ENCODE results near the gene KIF21B.

The KIF21B gene, protein sequence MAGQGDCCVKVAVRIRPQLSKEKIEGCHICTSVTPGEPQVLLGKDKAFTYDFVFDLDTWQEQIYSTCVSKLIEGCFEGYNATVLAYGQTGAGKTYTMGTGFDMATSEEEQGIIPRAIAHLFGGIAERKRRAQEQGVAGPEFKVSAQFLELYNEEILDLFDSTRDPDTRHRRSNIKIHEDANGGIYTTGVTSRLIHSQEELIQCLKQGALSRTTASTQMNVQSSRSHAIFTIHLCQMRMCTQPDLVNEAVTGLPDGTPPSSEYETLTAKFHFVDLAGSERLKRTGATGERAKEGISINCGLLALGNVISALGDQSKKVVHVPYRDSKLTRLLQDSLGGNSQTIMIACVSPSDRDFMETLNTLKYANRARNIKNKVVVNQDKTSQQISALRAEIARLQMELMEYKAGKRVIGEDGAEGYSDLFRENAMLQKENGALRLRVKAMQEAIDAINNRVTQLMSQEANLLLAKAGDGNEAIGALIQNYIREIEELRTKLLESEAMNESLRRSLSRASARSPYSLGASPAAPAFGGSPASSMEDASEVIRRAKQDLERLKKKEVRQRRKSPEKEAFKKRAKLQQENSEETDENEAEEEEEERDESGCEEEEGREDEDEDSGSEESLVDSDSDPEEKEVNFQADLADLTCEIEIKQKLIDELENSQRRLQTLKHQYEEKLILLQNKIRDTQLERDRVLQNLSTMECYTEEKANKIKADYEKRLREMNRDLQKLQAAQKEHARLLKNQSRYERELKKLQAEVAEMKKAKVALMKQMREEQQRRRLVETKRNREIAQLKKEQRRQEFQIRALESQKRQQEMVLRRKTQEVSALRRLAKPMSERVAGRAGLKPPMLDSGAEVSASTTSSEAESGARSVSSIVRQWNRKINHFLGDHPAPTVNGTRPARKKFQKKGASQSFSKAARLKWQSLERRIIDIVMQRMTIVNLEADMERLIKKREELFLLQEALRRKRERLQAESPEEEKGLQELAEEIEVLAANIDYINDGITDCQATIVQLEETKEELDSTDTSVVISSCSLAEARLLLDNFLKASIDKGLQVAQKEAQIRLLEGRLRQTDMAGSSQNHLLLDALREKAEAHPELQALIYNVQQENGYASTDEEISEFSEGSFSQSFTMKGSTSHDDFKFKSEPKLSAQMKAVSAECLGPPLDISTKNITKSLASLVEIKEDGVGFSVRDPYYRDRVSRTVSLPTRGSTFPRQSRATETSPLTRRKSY (N-terminal part only)

DNA sequence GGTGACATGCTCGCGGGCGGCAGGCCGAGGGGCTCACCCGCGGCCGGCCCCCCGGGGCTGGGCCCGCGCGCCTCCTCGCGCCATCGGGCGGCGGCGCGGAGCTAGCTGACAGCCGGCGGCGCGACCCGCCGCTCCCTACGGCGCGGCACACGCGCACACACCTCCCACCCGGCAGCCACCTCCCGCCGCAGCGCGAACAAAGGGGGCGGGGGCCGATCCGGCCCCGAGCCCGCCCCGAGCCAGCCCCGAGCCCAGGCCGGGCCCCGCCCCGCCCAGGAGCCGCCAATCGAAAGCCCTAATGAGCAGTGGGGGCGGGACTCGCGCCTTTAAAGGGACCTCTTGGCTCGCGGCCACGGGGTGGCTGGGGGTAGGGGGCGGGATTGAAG is at the start of gene KIF21B:
TSS of gene KIF21B (minus strand) at position 198 of the 386 bp plus-strand sequence. CDS start 331 bp downstream, outside the sequence.
- peak; percentile 80 for DNase-seq (ENCODE audit: insufficient read length, low spot score)
- no peak for FAIRE-seq

DNA sequence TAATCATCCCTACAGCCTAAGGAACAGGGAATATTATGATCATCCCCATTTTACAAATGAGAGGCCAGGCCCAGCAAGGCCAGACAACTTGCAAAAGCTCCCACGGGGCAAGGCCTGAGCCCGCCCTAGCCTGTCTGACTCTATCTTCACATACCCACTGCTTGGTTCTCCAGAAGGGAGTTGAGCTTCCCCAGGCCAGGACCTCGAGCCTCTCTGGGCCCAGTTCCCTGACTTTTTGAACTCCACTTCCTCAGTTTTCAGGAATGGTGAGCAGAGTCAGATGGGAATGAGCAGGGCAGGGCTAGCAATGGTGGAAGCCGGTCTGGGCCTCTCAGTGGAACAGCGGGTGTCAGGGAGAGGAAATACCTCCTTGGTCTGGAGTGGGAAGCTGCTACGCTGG is 49.4 kb upstream of the KIF21B start:
- FAIRE-seq = no peak
- DNase-seq (ENCODE audit: insufficient read length, low spot score) = no peak

DNA sequence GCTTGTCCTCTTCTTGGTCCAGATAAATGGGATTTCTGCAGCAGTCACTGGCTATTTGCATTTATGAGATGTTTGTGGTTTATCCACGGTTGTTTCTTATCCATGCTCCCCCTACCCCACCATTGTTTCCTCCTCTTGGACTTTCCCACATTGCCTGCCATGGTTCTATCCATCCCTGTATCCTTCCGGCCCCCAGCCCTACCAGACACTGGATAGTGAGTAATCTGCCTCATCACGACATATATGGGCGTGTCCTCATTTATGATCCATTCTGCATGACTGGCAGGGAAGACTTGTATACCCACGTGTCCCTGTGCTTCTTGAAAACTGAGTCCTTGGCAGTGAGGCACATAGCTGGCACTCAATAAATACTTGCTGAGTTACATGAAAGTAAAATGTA is 48.6 kb upstream of the KIF21B start:
- FAIRE-seq (peak; percentile 42), DNase-seq (ENCODE audit: insufficient read length, low spot score) (no peak)

DNA sequence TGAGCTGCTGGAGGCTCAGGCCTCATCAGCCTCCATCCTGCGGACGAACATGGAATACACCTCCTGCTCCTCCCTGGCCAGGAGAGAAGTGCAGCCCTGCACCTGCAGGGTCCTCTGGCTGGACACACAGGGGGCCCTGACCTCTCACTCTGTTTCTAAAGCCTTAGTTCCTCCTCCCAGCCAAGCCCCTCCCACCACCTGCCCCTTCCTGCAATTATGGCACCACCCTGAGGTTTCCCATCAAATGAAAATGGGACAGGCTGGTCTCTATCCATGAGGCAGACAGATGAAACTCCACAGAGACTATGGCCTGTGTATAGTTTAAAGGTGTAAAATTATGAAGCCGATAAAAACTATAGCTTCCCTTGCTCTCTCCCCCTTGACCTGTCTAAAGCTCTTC is 46.1 kb upstream of the KIF21B start:
- FAIRE-seq (no peak), DNase-seq (ENCODE audit: insufficient read length, low spot score) (no peak)

DNA sequence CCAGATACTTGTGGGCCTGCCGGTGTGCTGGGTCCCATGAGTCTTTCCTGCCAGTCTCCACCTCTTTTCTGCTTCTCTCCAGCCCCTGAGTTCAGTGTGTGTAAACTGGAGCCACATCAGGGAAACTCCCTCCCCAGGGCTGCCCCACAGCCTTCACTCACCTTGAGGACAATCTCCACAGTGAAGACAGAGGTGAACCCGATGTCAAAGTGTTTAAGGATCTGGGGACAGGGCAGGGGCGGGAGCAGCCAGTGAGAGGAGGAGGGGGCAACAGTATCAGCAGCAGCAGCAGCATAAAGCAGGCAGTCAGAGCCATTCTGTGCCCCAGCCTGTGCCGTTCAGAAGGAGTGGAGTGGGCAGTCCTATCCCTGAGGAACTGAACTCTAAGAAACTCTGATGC is 45.5 kb upstream of the KIF21B start:
- FAIRE-seq (no peak), DNase-seq (ENCODE audit: insufficient read length, low spot score) (no peak)

DNA sequence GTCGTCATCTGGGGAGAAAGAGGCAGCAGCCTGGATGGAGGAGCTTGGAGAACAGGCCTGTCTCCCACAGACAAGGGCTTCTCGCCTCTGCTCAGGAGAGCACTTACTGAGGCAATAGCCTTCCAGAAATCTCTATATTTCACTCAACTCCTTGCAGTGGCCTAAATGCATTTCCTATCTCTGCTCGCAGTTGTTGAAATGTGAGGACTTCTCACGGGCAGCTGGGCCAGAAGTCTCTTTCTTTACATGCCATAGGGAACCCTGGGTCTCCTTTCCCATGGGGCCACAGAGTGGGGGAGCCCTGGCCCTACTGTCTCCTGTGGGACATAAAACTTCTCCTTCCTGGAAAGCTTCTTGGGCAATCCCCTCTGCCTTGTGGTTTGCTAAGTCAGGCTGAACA is 43.5 kb upstream of the KIF21B start:
- FAIRE-seq = no peak
- no peak for DNase-seq (ENCODE audit: insufficient read length, low spot score)

DNA sequence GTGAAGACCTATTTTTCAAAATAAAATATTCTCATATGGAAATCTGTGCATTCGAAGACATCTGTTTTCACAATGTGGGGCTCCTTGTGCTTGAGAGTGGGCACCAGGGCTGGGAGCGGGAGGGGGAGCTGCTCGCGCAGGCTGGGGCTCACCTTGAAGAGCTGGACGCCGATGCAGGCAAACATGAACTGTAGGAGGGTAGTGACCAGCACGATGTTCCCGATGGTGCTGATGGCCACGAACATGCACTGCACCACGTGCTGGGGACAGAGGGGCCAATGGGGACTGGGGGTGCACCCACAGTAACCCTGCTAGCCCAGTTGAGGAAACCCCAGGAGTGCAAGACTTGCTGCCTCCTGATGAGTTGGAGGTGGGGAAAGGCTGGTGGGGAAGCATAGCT is 42.2 kb upstream of the KIF21B start:
- no peak for DNase-seq (ENCODE audit: insufficient read length, low spot score)
- FAIRE-seq = no peak

DNA sequence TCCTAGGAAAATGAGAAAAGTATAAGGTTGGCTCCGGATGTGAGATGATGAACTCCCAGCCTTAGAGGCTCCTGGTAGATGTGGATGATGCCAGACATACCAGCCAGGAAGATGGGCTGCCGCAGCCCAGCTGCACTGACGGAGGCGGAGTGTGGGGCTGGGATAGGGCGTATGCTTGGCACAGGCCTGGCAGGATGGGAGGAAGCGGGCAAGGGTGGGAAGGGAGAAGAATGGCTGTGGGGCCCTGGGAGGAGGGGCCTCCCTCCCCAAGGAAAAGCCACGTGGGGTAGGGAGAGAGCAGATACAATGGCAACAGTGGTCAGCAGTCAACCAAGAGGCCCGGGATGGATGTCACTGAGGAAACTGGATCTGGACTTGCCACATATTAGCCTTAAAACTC is 41.3 kb upstream of the KIF21B start:
- no peak for FAIRE-seq

DNA sequence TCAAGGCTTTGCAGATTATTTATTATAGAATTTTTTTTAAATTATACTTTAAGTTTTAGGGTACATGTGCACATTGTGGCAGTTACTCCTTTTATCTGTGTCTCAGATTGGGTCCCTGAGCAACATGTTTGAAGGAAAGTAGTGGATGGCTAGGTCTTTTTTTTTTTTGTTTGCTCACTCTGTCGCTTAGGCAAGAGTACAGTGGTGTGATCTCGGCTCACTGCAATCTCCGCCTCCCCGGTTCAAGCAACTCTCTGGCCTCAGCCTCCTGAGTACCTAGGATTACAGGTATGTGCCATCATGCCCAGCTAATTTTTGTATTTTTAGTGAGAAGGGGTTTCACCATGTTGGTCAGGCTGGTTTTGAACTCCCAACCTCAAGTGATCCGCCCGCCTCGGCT is 39.6 kb upstream of the KIF21B start:
- DNase-seq (ENCODE audit: insufficient read length, low spot score) (no peak), FAIRE-seq (no peak)

More for the DNA sequence above, 41.3 kb upstream of the KIF21B start:
- DNase-seq (ENCODE audit: insufficient read length, low spot score) = no peak

DNA sequence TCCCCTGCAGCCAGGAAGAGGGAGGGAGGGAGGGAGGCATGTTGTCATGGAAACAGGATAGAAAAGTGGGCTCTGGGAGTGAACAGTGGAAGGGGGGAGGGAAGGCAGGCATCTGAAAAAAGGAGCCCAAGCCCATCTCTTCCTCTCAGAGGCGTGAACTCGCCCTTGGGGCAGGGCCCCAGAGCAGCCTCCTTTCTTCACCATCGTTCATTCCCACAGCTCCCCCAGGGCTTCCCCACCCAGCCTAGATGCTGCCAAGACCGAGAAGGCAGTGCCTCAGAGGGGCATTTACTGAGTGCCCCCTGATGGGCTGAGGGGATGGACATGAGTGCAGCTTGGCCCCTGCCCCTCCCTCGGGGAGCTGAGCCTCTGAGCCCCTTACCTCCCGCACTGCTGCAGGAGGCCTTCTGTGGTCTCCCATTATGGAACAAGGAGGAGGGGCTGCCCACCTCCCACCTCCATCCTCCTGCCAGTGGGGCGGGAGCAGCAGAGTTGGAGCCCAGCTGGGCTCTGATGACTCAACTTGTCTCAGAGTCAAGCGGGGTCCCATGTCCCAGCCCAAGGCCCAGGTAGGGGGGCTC is 39.1 kb upstream of the KIF21B start:
- DNase-seq (ENCODE audit: insufficient read length, low spot score) (no peak), FAIRE-seq (no peak)

DNA sequence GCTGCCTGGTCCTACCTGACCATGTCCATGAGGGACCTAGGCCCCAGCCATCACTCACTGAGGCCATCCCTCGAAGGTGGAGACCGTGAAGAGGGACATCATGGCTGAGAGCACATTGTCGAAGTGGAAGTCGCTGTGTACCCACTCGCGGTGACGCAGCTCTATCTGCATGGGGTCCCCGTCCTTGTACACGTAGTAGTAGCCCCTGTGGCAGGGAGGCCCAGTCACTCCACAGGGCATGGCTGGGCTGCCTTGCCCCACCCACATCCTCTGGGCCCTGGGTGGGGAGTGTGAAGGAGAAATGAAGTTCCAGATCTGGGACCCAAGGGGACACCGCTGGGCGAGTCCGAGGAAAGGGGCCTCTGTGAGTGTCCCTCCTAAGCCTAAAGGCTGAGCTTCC is 38.4 kb upstream of the KIF21B start:
- FAIRE-seq (no peak), DNase-seq (ENCODE audit: insufficient read length, low spot score) (no peak)

DNA sequence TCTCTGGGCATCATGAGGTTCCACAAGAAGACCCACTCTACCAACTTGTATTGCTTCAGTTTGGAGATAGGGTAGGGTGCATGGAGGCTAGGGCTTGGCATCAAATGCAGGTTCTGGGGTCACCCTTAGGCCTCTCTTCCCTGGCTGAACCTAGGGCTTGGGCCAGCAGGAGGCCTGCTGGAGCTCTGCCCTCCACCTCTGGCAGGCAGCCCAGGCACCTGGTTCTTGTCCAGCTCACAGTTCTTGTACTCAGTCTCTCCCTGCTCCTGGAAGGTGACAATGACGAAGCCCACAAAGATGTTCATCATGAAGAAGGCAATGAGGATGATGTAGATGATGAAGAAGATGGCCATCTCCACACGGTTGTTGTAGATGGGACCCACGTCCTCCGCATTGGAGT is 37.5 kb upstream of the KIF21B start:
- no peak for DNase-seq (ENCODE audit: insufficient read length, low spot score)
- no peak for FAIRE-seq

DNA sequence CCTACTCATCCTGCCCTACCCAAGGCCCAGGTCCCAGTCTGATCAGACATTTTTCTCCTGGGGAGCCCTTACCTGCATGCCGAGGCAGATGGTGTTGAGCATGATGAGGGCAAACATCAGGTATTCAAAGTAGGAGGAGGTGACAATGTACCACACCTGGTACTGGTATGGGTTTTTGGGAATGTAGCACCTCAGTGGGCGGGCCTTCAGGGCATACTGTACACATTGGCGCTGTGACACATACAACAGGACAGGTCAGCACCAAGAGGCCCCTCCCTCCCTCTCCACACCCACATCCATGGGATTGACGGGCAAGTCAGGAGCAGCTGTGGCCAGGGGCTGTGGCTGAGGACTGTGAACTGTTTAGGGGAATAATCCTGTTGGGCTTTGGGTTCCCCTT is 37.1 kb upstream of the KIF21B start:
- no peak for FAIRE-seq
- DNase-seq (ENCODE audit: insufficient read length, low spot score) = no peak

DNA sequence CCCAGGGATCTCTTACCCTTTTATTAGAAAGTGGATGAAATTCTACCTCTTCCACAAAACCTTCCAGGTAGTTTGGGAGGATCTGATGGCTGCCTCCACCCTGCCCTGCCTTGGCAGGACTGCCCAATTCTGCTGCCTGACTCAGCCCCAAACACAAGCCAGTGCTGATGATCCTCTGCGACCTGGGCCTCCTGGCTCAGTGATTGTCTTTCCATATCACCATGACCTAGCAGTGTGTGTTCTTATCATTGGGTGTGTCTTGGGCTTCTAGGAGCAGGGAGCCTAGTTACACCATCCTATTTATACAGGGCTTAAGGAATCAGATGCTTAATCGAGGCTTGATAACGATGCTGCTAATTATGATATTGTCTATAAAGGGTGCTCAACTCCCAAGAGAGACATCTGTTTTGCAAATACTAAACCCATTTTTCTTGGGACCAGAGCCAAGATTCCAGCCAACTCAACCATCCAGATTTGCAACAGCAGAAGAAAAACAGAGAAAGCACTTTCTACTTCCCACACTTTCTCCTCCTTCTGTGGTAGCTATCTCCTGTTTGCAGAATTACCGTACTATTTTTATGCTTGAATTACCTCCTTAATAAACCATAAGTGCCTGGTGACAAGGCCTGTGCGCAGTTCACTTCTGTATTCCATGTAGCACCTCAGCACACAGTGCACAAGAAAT is 36.5 kb upstream of the KIF21B start:
- DNase-seq (ENCODE audit: insufficient read length, low spot score) (no peak), FAIRE-seq (no peak)

DNA sequence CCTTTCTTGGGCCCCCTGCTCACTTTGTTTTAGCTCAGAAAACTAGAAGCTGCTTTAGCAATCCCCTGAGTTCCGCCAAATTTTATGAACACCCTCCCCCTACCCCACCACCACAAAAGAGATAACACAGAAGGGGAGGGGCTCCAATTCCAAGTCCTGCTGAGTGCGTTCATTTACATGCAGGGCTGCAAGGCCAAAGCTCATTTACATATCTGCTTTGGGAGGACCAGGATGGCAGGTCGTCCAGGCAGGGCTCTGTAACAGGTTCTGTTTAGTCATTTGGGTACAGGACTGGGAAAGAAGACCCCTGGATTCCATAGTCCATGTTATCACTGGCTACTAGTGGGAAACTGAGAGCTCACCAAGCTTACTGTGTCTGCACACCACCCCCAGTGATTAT is 35.9 kb upstream of the KIF21B start:
- no peak for DNase-seq (ENCODE audit: insufficient read length, low spot score)
- FAIRE-seq = no peak

DNA sequence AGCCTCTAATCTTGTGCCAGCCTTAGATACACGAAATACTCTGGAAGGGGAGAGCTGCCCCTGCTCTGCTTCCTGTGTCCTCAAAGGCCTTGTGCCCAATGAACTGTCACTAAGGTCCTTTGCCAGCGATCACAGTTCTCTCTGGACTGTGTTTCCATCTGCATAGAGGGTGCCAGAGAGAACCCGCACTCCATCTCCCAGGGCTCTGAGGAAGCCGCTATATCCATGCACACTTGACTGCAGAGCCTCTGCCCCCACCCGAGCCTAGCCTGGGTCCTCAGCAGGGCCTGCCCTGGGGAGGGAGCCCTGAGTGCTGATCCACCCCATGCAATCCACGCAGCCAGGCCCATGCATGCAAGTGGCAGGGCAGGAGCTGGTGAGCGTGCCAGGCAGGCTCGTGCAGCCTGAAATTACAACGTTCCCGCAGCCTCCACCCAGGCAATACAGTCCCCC is 30.6 kb upstream of the KIF21B start:
- no peak for FAIRE-seq

DNA sequence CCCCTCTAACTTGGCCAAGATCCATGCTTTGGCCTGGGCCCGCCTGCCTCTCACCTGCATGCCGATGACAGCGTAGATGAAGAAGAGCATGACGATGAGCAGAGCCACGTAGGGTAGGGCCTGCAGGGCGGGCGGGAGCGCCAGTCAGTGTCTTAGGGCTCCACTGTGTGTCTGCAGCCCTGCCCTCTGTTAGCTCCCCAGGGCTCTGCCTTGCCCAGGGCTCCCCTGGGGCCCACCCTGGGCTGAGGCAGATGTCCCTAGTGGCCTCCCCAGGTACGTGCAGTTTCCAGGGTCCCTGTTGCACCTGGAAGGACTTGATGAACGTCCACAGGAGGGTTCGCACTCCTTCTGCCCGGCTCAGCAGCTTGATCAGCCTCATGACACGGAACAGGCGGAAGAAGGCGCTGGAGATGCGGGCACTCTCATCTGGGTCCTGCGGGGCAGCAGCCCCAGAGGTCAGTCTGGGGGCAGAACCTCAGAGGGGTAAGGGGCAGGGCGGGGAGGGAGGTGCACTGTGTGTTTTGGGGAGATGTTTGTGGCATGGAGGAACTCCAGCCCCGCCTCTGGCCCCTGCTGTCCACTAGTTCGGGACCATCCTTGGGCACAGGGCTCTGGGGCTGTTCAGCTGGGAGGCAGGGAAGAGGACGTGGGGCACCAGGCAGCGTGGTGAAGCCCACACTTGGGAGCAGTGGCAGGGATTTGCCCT is 29.8 kb upstream of the KIF21B start:
- no peak for FAIRE-seq
- no peak for DNase-seq (ENCODE audit: insufficient read length, low spot score)

More for the DNA sequence above, 30.6 kb upstream of the KIF21B start:
- DNase-seq (ENCODE audit: insufficient read length, low spot score) = no peak

DNA sequence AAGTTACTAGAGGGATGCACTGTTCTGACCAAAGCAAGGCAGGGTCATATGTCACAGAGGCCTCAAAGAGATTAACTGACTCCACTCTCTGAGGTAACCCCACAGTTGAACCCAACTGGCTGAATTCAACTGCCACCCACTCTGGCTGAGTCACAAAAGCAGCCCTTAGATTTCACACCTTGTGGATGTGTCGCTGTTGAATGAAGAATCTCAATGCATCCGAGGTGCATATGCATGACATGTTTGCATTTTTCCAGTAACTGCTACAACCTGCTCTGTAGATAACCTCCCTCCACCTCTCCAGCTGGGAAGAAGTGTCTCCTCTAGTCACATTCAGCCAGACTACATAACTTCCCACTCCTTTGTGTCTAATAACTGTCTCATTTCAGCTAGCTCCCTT is 27.9 kb upstream of the KIF21B start:
- FAIRE-seq (no peak), DNase-seq (ENCODE audit: insufficient read length, low spot score) (no peak)

DNA sequence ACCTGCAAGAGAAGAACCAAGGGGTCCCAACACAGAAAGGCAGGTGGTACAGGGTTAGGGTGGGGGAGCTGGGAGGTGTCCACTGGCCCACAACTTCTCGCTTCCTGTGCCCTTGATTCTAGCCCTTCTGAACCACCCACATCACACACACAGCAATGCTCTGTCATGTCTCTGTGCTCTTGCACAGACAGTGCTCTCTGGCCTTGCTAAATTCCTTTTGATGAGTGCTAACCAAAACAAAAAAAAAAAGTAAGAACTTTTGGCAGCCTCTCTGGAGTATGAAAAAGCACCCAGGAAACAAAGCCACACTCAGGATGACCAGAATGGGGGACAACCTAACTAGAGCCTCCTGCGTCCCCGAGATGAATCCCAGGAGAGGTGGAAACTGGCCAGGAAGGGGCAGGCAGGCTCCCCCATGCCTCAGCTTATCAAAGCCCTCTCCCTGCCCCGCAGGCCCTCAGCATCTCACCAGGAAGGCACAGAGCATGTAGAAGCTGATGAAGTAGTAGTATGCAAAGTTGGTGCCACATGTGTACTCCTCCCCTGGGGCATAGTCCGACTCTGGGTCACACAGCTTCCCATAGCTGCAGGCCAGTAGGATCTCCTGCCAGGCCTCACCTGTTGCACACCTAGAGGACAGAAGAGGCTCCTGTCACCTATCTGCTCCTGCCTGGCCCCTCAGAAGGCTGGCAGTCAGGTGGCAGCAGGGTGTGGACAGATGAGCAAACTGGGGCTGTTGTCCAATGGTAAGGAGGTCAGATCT is 27.2 kb upstream of the KIF21B start:
- DNase-seq (ENCODE audit: insufficient read length, low spot score) = no peak
- FAIRE-seq = no peak
